Esophagus squamous epithelium (tissue), 5 donors: Measurements from ENCODE around the gene ATP6V0C. TPM values are rescaled to one million over a fixed set of nuclear protein-coding genes. Genes with fewer than 3 reads are reported as not detected.

ENCODE experiments used
- DNase-seq: peaks from one replicate; lab custom pipeline; 2025; lab: John Stamatoyannopoulos, UW
- H3K27ac ChIP-seq, 4 donors: fragments of 200-600 bp; sonication (generic); one replicate each; pipeline ENCODE4 v1.5.1; 2016 to 2019; ENCODE audit warnings: mild to moderate bottlenecking in 1 of 4
- H3K27me3 ChIP-seq, 4 donors: fragments of 200-600 bp; sonication (generic); 1 replicate in 3 of 4; 2 replicates in 1 of 4; pipeline versions ENCODE4 v1.5.1 to v1.6.0; 2017 to 2021; ENCODE audit warnings: antibody characterized with exemption in 1 of 4
- H3K36me3 ChIP-seq, 3 donors: fragments of 200-600 bp; sonication (generic); one replicate each; pipeline ENCODE4 v1.5.1; 2016 to 2019
- H3K4me1 ChIP-seq, 3 donors: fragments of 200-600 bp; sonication (generic); one replicate each; pipeline ENCODE4 v1.5.1; 2017 to 2019
- H3K4me3 ChIP-seq, 4 donors: fragments of 200-600 bp; sonication (generic); 1 replicate in 3 of 4; 2 replicates in 1 of 4; pipeline ENCODE4 v1.5.1; 2016 to 2019; ENCODE audit warnings: mild to moderate bottlenecking in 2 of 4, moderate library complexity in 1 of 4
- H3K9me3 ChIP-seq, 3 donors: fragments of 200-600 bp; sonication (generic); one replicate each; pipeline ENCODE4 v1.5.1; 2016 to 2019
- CTCF ChIP-seq, 6 experiments: fragments of 450-650 bp in 4 of 6; fragments of 200-600 bp in 2 of 6; sonication (generic) in 2 of 6; IDR thresholded peaks; one replicate each; pipeline ENCODE4 v1.5.1; 2016 to 2019; ENCODE audit warnings: antibody characterized with exemption in 6 of 6, mild to moderate bottlenecking in 4 of 6, moderate library complexity in 4 of 6
- POLR2A ChIP-seq, 4 donors: fragments of 450-650 bp; IDR thresholded peaks; one replicate each; pipeline ENCODE4 v1.6.1; 2017; ENCODE audit warnings: antibody characterized with exemption in 4 of 4, mild to moderate bottlenecking in 4 of 4, moderate library complexity in 3 of 4
- WGBS, 2 donors: methylation state at CpG; one replicate each; pipeline ENCODE4 v1.1.5; 2018; 5-methylcytosine and 5-hydroxymethylcytosine counted together
- intact Hi-C: fragments of 100-400 bp; cut with DNase I; formaldehyde crosslinking; loops from one replicate; pipeline ENCODE4 v1.15.0; 2022
- total RNA-seq, 4 donors: library from RNA; depleted of rRNA; stranded (reverse); fragments of >200 nt; gene quantifications; one replicate each; pipeline ENCODE4 v1.1.0, GENCODE V29; 2016
- donor health status: DM: yes; HTN: yes; CAD: no.

ATP6V0C gene
- total RNA-seq, 4 donors from 2014 or later: 70.8 to 196 (median 125) TPM

- no peaks in the 10 kb centered on the region for H3K27me3 ChIP-seq
- 80% methylated on average over 5 to 8 of the region's 29 CpGs for WGBS, 2 donors
- H3K9me3 ChIP-seq: no peaks in the 10 kb centered on the region
- peaks cover 38 to 79% (median 47%) of the 10 kb centered on the region in 3 donors for H3K4me1 ChIP-seq
- DNase-seq: no peak
- no peak overlapping the region for H3K4me3 ChIP-seq
- peak overlapping the region in 3 of 4 donors; percentile 72 to 74 (median 72) for H3K27ac ChIP-seq
- peaks cover 0 to 12% (median 0%) of the 10 kb centered on the region in 3 donors for H3K36me3 ChIP-seq
- TF ChIP-seq CTCF (IDR thresholded peaks at IDR 0.05) (no peak), POLR2A (IDR thresholded peaks at IDR 0.05) (no peak)
- intact Hi-C loops: loop anchor here (5.0 to 10.0 kb wide), 2 partner anchors 75 to 158 kb away; partner anchors contain the start of genes ABCA3 and CCNF
These were observed 13.8 kb upstream of the ATP6V0C start for GRCh38 chr16:2499890-2500429.

- Histone ChIP-seq H3K27ac (no peak overlapping the region), H3K9me3 (no peaks in the 10 kb centered on the region), H3K36me3 (peaks cover 0 to 12% (median 0%) of the 10 kb centered on the region in 3 donors), H3K4me3 (no peak overlapping the region), H3K27me3 (no peaks in the 10 kb centered on the region), H3K4me1 (peaks cover 38 to 79% (median 47%) of the 10 kb centered on the region in 3 donors)
- TF ChIP-seq POLR2A (IDR thresholded peaks at IDR 0.05): no peak
- no peak for TF ChIP-seq CTCF (IDR thresholded peaks at IDR 0.05)
- WGBS, 2 donors: 85 to 86% methylated on average over 10 of the region's 20 CpGs
- DNase-seq: no peak
- intact Hi-C loops: no loop called here
These were observed 13.3 kb upstream of the ATP6V0C start for GRCh38 chr16:2500430-2500917.

GRCh38 chr16:2500918-2501750, 12.6 kb upstream of the ATP6V0C start:
- peak overlapping the region in 3 of 4 donors; percentile 39 to 59 (median 48) for H3K27ac ChIP-seq
- no peaks in the 10 kb centered on the region for H3K27me3 ChIP-seq
- 3% methylated on average over 7 of the region's 23 CpGs; no CpG with 5 or more reads in 1 of the 2 donors for WGBS, 2 donors
- no peak for DNase-seq
- intact Hi-C loops: no loop called here
- H3K36me3 ChIP-seq: peaks cover 0 to 11% (median 0%) of the 10 kb centered on the region in 3 donors
- peaks cover 38 to 73% (median 47%) of the 10 kb centered on the region in 3 donors for H3K4me1 ChIP-seq
- peak overlapping the region in 3 of 4 donors; percentile 10 to 52 (median 24) for H3K4me3 ChIP-seq
- no peaks in the 10 kb centered on the region for H3K9me3 ChIP-seq
- peak; percentile 92 to 99 (median 96) for TF ChIP-seq CTCF (IDR thresholded peaks at IDR 0.05)
- TF ChIP-seq POLR2A (IDR thresholded peaks at IDR 0.05): no peak

GRCh38 chr16:2501946-2502895, 11.5 kb upstream of the ATP6V0C start:
- 80 to 91% methylated on average over 4 to 6 of the region's 18 CpGs for WGBS, 2 donors
- Histone ChIP-seq H3K27me3 (no peaks in the 10 kb centered on the region), H3K9me3 (no peaks in the 10 kb centered on the region), H3K4me1 (peaks cover 33 to 62% (median 44%) of the 10 kb centered on the region in 3 donors), H3K27ac (peak overlapping the region in 3 of 4 donors; percentile 31 to 50 (median 48)), H3K36me3 (peaks cover 0 to under 1% (median 0%) of the 10 kb centered on the region in 3 donors), H3K4me3 (no peak overlapping the region)
- TF ChIP-seq POLR2A (IDR thresholded peaks at IDR 0.05): no peak
- no peak for TF ChIP-seq CTCF (IDR thresholded peaks at IDR 0.05)
- DNase-seq: no peak
- intact Hi-C loops: no loop called here
